WI38 (cell line): ENCODE results near the gene SLC39A1.

ENCODE experiments used
- H3K4me3 ChIP-seq: 2 replicates; pipeline ENCODE4 v1.5.1; 2011; ENCODE audit warnings: low read depth, mild to moderate bottlenecking, control low read depth, low read length
- TF ChIP-seq, protein P1 (sequence below): IDR thresholded peaks from 2 replicates; pipeline ENCODE4 v1.5.1; 2012; ENCODE audit warnings: low read depth, mild to moderate bottlenecking, control low read depth, low read length

SLC39A1 gene

DNA sequence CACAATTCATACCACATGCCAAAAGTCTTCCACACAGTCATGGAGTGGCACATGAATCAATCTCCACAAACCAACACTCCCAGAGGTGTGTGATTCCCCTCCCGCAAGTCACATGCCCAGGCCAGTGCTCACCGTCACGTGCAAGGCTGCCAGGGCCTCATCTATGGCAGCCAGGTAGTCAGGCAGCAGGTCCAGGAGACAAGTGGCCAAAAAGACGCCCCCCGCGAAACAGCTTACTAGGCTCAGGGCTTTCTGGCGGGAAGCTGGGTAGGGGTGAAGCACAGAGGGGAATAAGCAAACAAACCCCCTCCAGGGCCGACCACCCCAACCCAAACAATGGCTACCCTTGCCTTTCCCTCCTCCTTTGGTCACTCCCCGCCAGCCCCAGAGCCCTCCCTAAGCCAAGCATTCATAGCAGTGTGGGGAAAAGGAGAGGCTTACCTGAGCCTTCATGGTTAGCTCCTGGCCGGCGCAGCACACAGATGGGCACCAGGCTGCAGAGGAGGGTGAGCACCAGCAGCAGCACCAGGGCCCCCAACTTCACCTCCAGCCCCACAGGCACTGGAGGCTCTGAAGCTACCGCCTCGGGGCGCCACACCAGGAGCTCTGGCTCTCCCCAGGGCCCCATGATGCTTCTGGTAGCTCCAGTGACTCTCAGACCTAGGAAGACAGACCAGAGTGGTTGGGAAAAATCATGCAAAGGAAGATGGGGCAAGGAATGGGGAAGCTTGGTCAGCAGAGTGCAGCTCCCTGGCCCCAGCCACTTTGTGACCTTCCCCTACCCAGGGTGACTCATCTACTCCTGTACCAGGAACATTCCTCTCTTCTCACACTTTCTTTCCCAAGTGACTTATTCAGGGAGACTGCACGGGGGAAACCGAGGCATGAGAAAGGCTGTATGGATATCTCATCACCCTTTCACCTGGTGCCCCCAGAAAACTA is 978 bp downstream of the SLC39A1 start:
- peak overlapping the region; percentile 70 for H3K4me3 ChIP-seq
- TF ChIP-seq, protein P1, sequence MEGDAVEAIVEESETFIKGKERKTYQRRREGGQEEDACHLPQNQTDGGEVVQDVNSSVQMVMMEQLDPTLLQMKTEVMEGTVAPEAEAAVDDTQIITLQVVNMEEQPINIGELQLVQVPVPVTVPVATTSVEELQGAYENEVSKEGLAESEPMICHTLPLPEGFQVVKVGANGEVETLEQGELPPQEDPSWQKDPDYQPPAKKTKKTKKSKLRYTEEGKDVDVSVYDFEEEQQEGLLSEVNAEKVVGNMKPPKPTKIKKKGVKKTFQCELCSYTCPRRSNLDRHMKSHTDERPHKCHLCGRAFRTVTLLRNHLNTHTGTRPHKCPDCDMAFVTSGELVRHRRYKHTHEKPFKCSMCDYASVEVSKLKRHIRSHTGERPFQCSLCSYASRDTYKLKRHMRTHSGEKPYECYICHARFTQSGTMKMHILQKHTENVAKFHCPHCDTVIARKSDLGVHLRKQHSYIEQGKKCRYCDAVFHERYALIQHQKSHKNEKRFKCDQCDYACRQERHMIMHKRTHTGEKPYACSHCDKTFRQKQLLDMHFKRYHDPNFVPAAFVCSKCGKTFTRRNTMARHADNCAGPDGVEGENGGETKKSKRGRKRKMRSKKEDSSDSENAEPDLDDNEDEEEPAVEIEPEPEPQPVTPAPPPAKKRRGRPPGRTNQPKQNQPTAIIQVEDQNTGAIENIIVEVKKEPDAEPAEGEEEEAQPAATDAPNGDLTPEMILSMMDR: no peak

DNA sequence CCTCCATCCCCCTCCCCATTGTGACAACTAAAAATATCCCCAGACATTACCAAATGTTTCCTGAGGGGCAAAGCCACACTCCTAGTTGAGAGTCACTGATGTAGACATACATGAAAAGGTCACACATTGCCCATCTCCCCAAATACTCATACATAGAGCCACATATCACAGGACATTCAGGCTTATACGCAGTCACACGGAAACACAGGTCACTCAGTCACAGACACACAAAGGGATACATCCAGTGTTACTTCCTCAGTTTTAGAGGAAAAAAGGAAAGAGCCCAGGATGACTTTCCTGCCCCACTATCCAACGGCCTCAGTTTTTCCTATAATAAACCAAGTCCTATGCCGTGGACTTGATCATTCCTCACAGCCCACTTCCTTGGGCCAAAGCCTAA is 1.9 kb downstream of the SLC39A1 start:
- peak overlapping the region; percentile 70 for H3K4me3 ChIP-seq

DNA sequence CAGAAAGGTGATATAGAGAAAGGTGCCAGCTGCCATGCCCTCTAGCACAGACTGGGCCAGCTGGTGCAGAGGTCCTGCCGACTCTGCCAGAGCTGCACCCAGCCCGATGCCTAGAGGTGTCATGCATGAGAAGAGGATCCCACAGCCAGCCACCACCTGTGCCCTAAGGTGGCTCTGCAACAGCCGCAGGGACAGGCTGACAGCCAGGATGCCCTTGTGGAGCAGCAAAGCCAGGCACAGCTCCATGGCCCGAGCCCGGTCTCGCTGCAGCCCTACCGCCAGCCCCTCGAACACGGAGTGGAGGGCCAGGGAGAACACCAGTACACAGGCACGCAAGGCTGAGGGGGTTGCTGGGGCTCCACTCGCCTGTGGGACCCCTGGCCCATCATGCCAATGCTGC is 3.1 kb downstream of the SLC39A1 start:
- TF ChIP-seq, protein P1: no peak

More for the DNA sequence above, 1.9 kb downstream of the SLC39A1 start:
- TF ChIP-seq, protein P1: no peak

DNA sequence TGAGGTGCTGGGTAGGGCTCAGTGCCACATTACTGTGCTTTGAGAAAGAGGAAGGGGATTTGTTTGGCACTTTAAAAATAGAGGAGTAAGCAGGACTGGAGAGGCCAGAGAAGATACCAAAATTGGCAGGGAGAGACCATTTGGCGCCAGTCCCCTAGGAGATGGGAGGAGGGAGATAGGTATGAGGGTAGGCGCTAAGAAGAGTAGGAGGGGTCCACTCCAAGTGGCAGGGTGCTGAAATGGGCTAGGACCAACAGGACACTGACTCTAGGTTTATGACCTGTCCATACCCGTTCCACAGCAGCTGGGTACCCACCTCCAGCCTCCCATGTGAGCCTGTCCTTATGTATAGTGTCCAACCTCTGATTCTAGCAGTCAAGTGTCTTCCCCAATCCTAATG is 3.9 kb downstream of the SLC39A1 start:
- TF ChIP-seq, protein P1: no peak
- H3K4me3 ChIP-seq: no peak overlapping the region

More for the DNA sequence above, 3.1 kb downstream of the SLC39A1 start:
- no peak overlapping the region for H3K4me3 ChIP-seq

DNA sequence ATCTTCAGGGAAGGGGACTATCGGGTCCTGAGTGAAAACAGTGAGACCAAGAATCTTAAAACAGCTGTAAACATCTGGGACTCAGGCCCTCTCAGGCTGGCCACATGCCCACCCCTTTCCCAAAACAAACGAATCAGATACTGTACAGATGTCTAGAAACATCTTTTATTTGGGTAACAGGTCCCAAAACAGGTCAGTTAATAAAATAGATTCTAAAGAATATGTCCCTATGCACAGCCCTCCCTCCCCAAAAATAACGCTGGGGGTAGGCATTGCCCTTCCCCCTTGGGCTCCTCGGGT is 4.4 kb downstream of the SLC39A1 start:
- peak overlapping the region; percentile 95 for H3K4me3 ChIP-seq
- TF ChIP-seq, protein P1: no peak

DNA sequence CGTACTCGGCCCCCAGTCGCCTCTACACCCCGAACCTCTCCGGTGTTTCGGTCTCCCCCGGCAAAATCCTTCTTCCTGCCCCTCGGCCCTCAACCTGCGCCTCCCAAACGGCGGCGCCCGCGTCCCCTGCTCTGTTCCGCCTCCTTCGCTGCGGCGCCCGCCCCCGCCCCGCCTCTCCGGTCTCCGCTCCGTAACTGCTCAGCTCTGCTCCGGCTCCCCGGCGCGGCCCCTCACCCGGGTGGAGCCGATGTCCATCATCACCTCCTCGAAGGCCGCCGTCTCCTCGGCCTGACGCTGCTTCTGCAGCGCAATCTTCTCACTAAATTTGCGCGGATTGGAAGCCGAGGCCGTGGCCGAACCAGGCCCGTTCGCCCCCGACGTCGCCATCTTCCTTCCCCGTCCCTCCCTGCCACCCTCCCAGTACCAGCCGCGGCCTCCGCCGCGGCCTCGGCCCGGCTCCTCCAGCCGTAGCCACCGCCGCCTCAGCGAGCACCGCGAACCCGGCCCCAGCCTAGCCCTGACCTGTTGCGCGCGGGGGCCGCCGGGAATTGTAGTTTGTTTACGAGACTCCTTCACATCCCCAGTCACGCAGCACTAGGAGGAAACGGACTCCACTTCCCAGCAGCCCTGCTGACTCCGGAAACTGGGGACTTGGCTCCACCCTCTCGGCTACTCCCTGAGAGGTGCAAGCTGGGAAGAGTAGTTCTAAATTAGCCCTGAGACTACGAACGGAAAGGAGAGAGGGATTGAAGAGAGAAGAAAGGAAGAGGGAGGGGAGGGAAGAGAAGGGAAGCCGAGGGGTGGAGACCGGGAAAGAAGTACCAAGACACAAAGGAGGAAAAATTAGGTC is 5.0 kb downstream of the SLC39A1 start, which contains the start of gene CRTC2:
Gene CRTC2 (minus strand): TSS at position 502 of the 850 bp plus-strand sequence. CDS start 115 bp downstream, at position 387.
- TF ChIP-seq, protein P1: no peak
- H3K4me3 ChIP-seq: peak within 1 kb of the TSS; percentile 95
